Stimulated activated CD4-positive, alpha-beta T cell treated with anti-CD3 and anti-CD28 coated beads, Interleukin-15, amount 100 ng/mL, for 1 hour (primary cell): Measurements from ENCODE around the gene MKRN1.
"Not testable (repeated sequence)": the region's sequence is repeated elsewhere in the genome, so short reads cannot be mapped to it uniquely, and the experiment has no call there.

ENCODE experiments used
- DNase-seq, 2 donors: peaks; one replicate each; pipeline ENCODE4 v3.0.0-alpha.2; 2020; ENCODE audit warnings: low read depth in 1 of 2, low spot score in 1 of 2

Gene MKRN1

GRCh38 chr7:140479062-140479738, at the start of gene MKRN1:
MKRN1 (minus strand) TSS chr7:140479505; CDS start chr7:140479344, 161 bp downstream.
- peak; percentile 88 to 91 for DNase-seq

GRCh38 chr7:140526787-140527664, 47.7 kb upstream of the MKRN1 start:
- no peak for DNase-seq

- DNase-seq = no peak
Measured at GRCh38 chr7:140526214-140526613, 46.9 kb upstream of the MKRN1 start.

- DNase-seq = no peak
Measured at GRCh38 chr7:140525743-140526142, 46.4 kb upstream of the MKRN1 start.

- no peak for DNase-seq
Measured at GRCh38 chr7:140521421-140521820, 42.1 kb upstream of the MKRN1 start.

- no peak for DNase-seq
Measured at GRCh38 chr7:140519007-140519399, 39.7 kb upstream of the MKRN1 start.

- no peak for DNase-seq
Measured at GRCh38 chr7:140518370-140519006, 39.2 kb upstream of the MKRN1 start.

GRCh38 chr7:140517546-140518369, 38.5 kb upstream of the MKRN1 start:
- peak; percentile 29 to 49 for DNase-seq

GRCh38 chr7:140512317-140513000, 33.2 kb upstream of the MKRN1 start:
- DNase-seq = no peak

- no peak for DNase-seq
Measured at GRCh38 chr7:140509789-140510188, 30.5 kb upstream of the MKRN1 start.

- not testable (repeated sequence) for DNase-seq
Measured at GRCh38 chr7:140507556-140507955, 28.3 kb upstream of the MKRN1 start.

- no peak for DNase-seq
Measured at GRCh38 chr7:140506788-140507464, 27.6 kb upstream of the MKRN1 start.

GRCh38 chr7:140501966-140502365, 22.7 kb upstream of the MKRN1 start:
- DNase-seq = no peak

- DNase-seq = not testable (repeated sequence)
Measured at GRCh38 chr7:140497807-140498206, 18.5 kb upstream of the MKRN1 start.

- DNase-seq = no peak
Measured at GRCh38 chr7:140497241-140497769, 18.0 kb upstream of the MKRN1 start.

GRCh38 chr7:140495514-140496097, 16.3 kb upstream of the MKRN1 start:
- DNase-seq = no peak

GRCh38 chr7:140494867-140495266, 15.6 kb upstream of the MKRN1 start:
- DNase-seq = no peak

GRCh38 chr7:140489026-140489359, 9.7 kb upstream of the MKRN1 start:
- no peak for DNase-seq

GRCh38 chr7:140485500-140486265, 6.4 kb upstream of the MKRN1 start:
- DNase-seq = no peak
